H1 (cell line): ENCODE data around the gene NCF4. TPM values are rescaled to one million over a fixed set of nuclear protein-coding genes. Genes with fewer than 3 reads are reported as not detected.

ENCODE experiments used
- ATF2 ChIP-seq: IDR thresholded peaks from 2 replicates; pipeline ENCODE4 v1.6.1; 2012; ENCODE audit warnings: low read length, inconsistent platforms
- ATF3 ChIP-seq: IDR thresholded peaks from 2 replicates; pipeline ENCODE4 v1.6.1; 2011; ENCODE audit warnings: low read depth, mild to moderate bottlenecking, low read length; ENCODE audit not compliant: insufficient read depth
- FOSL1 ChIP-seq: IDR thresholded peaks from 2 replicates; pipeline ENCODE4 v1.6.1; 2011; ENCODE audit warnings: mild to moderate bottlenecking, low read depth, low read length, moderate library complexity; ENCODE audit not compliant: insufficient read depth
- HDAC2 ChIP-seq, 2 experiments: fragments of 300-600 bp in 1 of 2; sonication (generic) in 1 of 2; IDR thresholded peaks; 2 replicates each; pipeline ENCODE4 v1.6.1; 2011 to 2012; ENCODE audit warnings: low read depth in 2 of 2, low read length in 2 of 2, mild to moderate bottlenecking in 2 of 2, moderate library complexity in 2 of 2, borderline replicate concordance in 1 of 2, inconsistent platforms in 1 of 2
- POLR2A ChIP-seq, 2 experiments: IDR thresholded peaks; 1 replicate in 1 of 2; 2 replicates in 1 of 2; pipeline ENCODE4 v1.6.1; 2011; ENCODE audit warnings: low read depth in 2 of 2, low read length in 2 of 2, mild to moderate bottlenecking in 2 of 2; ENCODE audit errors: control extremely low read depth in 1 of 2
- TBP ChIP-seq: IDR thresholded peaks from 2 replicates; pipeline ENCODE4 v1.6.1; 2011; ENCODE audit warnings: low read depth, low read length, improper control_type of control experiment
- polyA plus RNA-seq, 7 experiments: library from polyadenylated mRNA; depleted of rRNA in 3 of 7; stranded (reverse) in 5 of 7; unstranded in 2 of 7; fragments of >200 nt in 5 of 7; fragments of 200-250 nt in 2 of 7; gene quantifications; 1 replicate in 5 of 7; 2 replicates in 1 of 7; 4 replicates in 1 of 7; pipeline versions ENCODE4 v1.2.1 to v1.2.3, GENCODE V29; 2011 to 2013; ENCODE audit warnings: missing spikeins in 2 of 7, mixed read lengths in 2 of 7
- total RNA-seq: library from RNA; stranded (reverse); fragmentation: NEBNext Ultra II Directional; extraction: Animal tissue kit (Norgen Biotek cat#: 25700); gene quantifications from 2 replicates; pipeline ENCODE4 v1.2.1, GENCODE V29; 2021

NCF4 gene
- total and polyA plus RNA-seq, 2 of the 8 experiments (the other 6 are each of a cell fraction or from before 2014, with no cell fraction given) = 0.20 TPM; not detected in 1

DNA sequence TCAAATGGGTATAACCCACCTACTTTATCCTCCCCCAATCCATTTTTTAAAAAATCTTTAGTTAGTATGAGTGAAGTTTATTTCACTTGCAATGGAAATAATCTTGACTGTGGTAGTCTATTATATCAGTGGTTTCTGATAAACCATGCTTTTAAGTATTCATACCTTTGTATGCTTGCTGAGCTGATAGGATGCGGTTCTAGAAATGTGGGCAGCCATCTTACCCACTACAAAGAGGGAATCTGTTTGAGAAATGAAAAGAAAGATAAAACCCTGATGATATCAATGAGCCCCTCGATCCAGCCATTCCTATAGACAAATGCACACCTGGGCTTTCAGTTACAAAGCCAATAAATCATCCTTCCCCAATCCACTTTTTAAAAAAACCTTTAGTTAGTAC, 30.2 kb upstream of the NCF4 start (continued):
- no peak for TF ChIP-seq FOSL1
- no peak for TF ChIP-seq HDAC2 (IDR thresholded peaks at IDR 0.05; ENCODE audit: borderline replicate concordance in 1 of 2, low read depth in 2 of 2, low read length in 2 of 2)
- TF ChIP-seq ATF2 = no peak
- TF ChIP-seq POLR2A (IDR thresholded peaks at IDR 0.05; ENCODE audit: control extremely low read depth in 1 of 2, low read depth in 2 of 2, low read length in 2 of 2) = no peak
- TF ChIP-seq ATF3 = no peak
- no peak for TF ChIP-seq TBP
- TF ChIP-seq, all 59 proteins: peak for 0
